ENCODE data around the gene ZNF556. TPM values are rescaled to one million over a fixed set of nuclear protein-coding genes. Genes with fewer than 3 reads are reported as not detected.

Gene ZNF556
- polyA plus RNA-seq, 1 donor (not counting 4 experiments of a cell fraction or from before 2014, with no cell fraction given), result 0.01 TPM

GRCh38 chr19:2827022-2827421, 40.1 kb upstream of the ZNF556 start:
- FAIRE-seq, result no peak
- dilution Hi-C loops (cut with MboI; ENCODE audit: extremely low pct_ligation_motif_present, low sequenced_read_pairs), result no loop called here

GRCh38 chr19:2827840-2828489, 39.2 kb upstream of the ZNF556 start:
- no peak for DNase-seq (ENCODE audit: low read depth, low spot score)
- no peaks in the 10 kb centered on the region for H3K4me1 ChIP-seq (ENCODE audit: control insufficient read depth, extremely low read depth, insufficient read depth, low read length)
- no peaks in the 10 kb centered on the region for H3K79me2 ChIP-seq (ENCODE audit: control insufficient read depth, insufficient read depth, low read length)
- no peak for TF ChIP-seq CTCF (optimal IDR thresholded peaks at IDR 0.05 in 1 of 3, IDR thresholded peaks at IDR 0.05 in 1 of 3, conservative IDR thresholded peaks at IDR 0.05 in 1 of 3; ENCODE audit: extremely low read depth in 1 of 3, insufficient read depth in 2 of 3, low read length in 3 of 3)
- TF ChIP-seq EZH2 (IDR thresholded peaks at IDR 0.05; ENCODE audit: low read length), result no peak
- H2AFZ ChIP-seq (ENCODE audit: control insufficient read depth, low read length), result no peak overlapping the region
- peaks cover 11% of the 10 kb centered on the region for H3K9me3 ChIP-seq (ENCODE audit: control insufficient read depth, low read depth, low read length)
- H3K9me1 ChIP-seq (ENCODE audit: control insufficient read depth, extremely low read depth, insufficient read depth, low read length), result no peaks in the 10 kb centered on the region
- no peaks in the 10 kb centered on the region for H3K27me3 ChIP-seq (ENCODE audit: control insufficient read depth, extremely low read depth, insufficient read depth, low read length)
- no peaks in the 10 kb centered on the region for H3K36me3 ChIP-seq (ENCODE audit: control insufficient read depth in 2 of 2, extremely low read depth in 1 of 2, insufficient read depth in 2 of 2, low read length in 2 of 2)
- H3K9ac ChIP-seq (ENCODE audit: control insufficient read depth, extremely low read depth, insufficient read depth, low read length), result no peak overlapping the region
- peak; percentile 20 for FAIRE-seq
- H4K20me1 ChIP-seq (ENCODE audit: control insufficient read depth, extremely low read depth, insufficient read depth, low read length), result no peaks in the 10 kb centered on the region
- no peak overlapping the region for H3K4me2 ChIP-seq (ENCODE audit: control insufficient read depth, extremely low read depth, insufficient read depth, low read depth, low read length)
- dilution Hi-C loops (cut with MboI; ENCODE audit: extremely low pct_ligation_motif_present, low sequenced_read_pairs), result no loop called here
- no peak overlapping the region for H3K4me3 ChIP-seq (ENCODE audit: control insufficient read depth in 2 of 3, extremely low read depth in 1 of 3, insufficient read depth in 2 of 3, low read depth in 1 of 3, low read length in 3 of 3)
- no peak overlapping the region for H3K27ac ChIP-seq (ENCODE audit: control insufficient read depth, insufficient read depth, low read length)

More at GRCh38 chr19:2827022-2827421, 40.1 kb upstream of the ZNF556 start:
- Histone ChIP-seq H4K20me1 (ENCODE audit: control insufficient read depth, extremely low read depth, insufficient read depth, low read length) (no peaks in the 10 kb centered on the region), H3K27me3 (ENCODE audit: control insufficient read depth, extremely low read depth, insufficient read depth, low read length) (no peaks in the 10 kb centered on the region), H3K4me3 (ENCODE audit: control insufficient read depth in 2 of 3, extremely low read depth in 1 of 3, insufficient read depth in 2 of 3, low read depth in 1 of 3, low read length in 3 of 3) (no peak overlapping the region), H3K36me3 (ENCODE audit: control insufficient read depth in 2 of 2, extremely low read depth in 1 of 2, insufficient read depth in 2 of 2, low read length in 2 of 2) (no peaks in the 10 kb centered on the region), H3K4me1 (ENCODE audit: control insufficient read depth, extremely low read depth, insufficient read depth, low read length) (no peaks in the 10 kb centered on the region), H3K27ac (ENCODE audit: control insufficient read depth, insufficient read depth, low read length) (no peak overlapping the region), H3K9me3 (ENCODE audit: control insufficient read depth, low read depth, low read length) (peaks cover 8% of the 10 kb centered on the region), H3K79me2 (ENCODE audit: control insufficient read depth, insufficient read depth, low read length) (no peaks in the 10 kb centered on the region), H2AFZ (ENCODE audit: control insufficient read depth, low read length) (no peak overlapping the region), H3K9me1 (ENCODE audit: control insufficient read depth, extremely low read depth, insufficient read depth, low read length) (no peaks in the 10 kb centered on the region), H3K9ac (ENCODE audit: control insufficient read depth, extremely low read depth, insufficient read depth, low read length) (no peak overlapping the region), H3K4me2 (ENCODE audit: control insufficient read depth, extremely low read depth, insufficient read depth, low read depth, low read length) (no peak overlapping the region)
- no peak for TF ChIP-seq EZH2 (IDR thresholded peaks at IDR 0.05; ENCODE audit: low read length)
- TF ChIP-seq CTCF (optimal IDR thresholded peaks at IDR 0.05 in 1 of 3, IDR thresholded peaks at IDR 0.05 in 1 of 3, conservative IDR thresholded peaks at IDR 0.05 in 1 of 3; ENCODE audit: extremely low read depth in 1 of 3, insufficient read depth in 2 of 3, low read length in 3 of 3), result no peak
- no peak for DNase-seq (ENCODE audit: low read depth, low spot score)
